Measurements from ENCODE around the gene CLEC4M.

DNA sequence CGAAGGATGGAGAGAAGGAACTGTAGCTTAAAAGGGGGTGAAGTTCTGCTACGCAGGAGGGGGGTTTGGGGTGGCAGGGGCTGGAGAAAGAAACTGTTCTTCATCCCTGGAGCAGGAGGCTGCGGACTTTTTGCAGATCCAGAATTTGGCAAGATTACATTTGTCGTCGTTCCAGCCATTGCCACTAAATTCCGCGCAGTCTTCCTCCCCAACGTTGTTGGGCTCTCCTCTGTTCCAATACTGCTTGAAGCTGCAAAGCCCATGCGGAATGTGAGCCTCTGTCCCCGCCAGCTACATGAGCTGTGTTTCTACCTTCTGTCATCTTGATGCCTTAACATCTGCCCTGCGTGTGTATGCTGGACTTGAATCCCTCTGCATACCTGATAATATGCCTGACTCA, 20.1 kb upstream of the CLEC4M start:
- TF ChIP-seq, protein P1, sequence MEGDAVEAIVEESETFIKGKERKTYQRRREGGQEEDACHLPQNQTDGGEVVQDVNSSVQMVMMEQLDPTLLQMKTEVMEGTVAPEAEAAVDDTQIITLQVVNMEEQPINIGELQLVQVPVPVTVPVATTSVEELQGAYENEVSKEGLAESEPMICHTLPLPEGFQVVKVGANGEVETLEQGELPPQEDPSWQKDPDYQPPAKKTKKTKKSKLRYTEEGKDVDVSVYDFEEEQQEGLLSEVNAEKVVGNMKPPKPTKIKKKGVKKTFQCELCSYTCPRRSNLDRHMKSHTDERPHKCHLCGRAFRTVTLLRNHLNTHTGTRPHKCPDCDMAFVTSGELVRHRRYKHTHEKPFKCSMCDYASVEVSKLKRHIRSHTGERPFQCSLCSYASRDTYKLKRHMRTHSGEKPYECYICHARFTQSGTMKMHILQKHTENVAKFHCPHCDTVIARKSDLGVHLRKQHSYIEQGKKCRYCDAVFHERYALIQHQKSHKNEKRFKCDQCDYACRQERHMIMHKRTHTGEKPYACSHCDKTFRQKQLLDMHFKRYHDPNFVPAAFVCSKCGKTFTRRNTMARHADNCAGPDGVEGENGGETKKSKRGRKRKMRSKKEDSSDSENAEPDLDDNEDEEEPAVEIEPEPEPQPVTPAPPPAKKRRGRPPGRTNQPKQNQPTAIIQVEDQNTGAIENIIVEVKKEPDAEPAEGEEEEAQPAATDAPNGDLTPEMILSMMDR (IDR thresholded peaks at IDR 0.05 in 4 of 5, conservative IDR thresholded peaks at IDR 0.05 in 1 of 5), result no peak
- no peak for TF ChIP-seq POLR2A (IDR thresholded peaks at IDR 0.05)

All from gastrocnemius medialis (tissue), 4 donors.